HFFc6 (cell line): ENCODE measurements around the gene GRID1. TPM values are rescaled to one million over a fixed set of nuclear protein-coding genes. Genes with fewer than 3 reads are reported as not detected.
"Not testable (repeated sequence)": the region's sequence is repeated elsewhere in the genome, so short reads cannot be mapped to it uniquely, and the experiment has no call there.

Experiments
- DNase-seq: peaks from one replicate; pipeline ENCODE4 v3.0.0-alpha.2; 2018
- H3K27ac Mint-ChIP-seq: 2 replicates; pipeline ENCODE4 v1.8.0; 2020; ENCODE audit warnings: mild to moderate bottlenecking, mixed read lengths
- H3K27me3 Mint-ChIP-seq: 2 replicates; pipeline ENCODE4 v1.8.0; 2021; ENCODE audit warnings: mild to moderate bottlenecking, moderate library complexity, mixed read lengths; ENCODE audit not compliant: insufficient read depth
- H3K36me3 Mint-ChIP-seq: 2 replicates; pipeline ENCODE4 v1.8.0; 2021; ENCODE audit warnings: low read depth, mixed read lengths
- H3K4me1 Mint-ChIP-seq: 2 replicates; pipeline ENCODE4 v1.8.0; 2020; ENCODE audit warnings: low read depth, mixed read lengths
- H3K4me3 Mint-ChIP-seq: 2 replicates; pipeline ENCODE4 v1.8.0; 2020; ENCODE audit warnings: mild to moderate bottlenecking, moderate library complexity, mixed read lengths
- H3K9me3 Mint-ChIP-seq: 2 replicates; pipeline ENCODE4 v1.8.0; 2020; ENCODE audit warnings: mild to moderate bottlenecking, mixed read lengths
- total RNA-seq, 6 experiments: library from RNA; stranded (reverse); fragmentation: NEBNext Ultra II Directional; extraction: Animal tissue kit (Norgen Biotek cat#: 25700); gene quantifications; 2 replicates in 1 of 6; 3 replicates in 5 of 6; pipeline ENCODE4 v1.2.3, GENCODE V29; 2021
- TF ChIP-seq, protein P1 (sequence below): fragments of 200-600 bp; sonication (generic); IDR thresholded peaks from 2 replicates; pipeline ENCODE4 v1.5.0; 2021; ENCODE audit warnings: antibody characterized with exemption, mild to moderate bottlenecking

Gene GRID1
- total RNA-seq, 6 experiments from 2014 or later = not detected

DNA sequence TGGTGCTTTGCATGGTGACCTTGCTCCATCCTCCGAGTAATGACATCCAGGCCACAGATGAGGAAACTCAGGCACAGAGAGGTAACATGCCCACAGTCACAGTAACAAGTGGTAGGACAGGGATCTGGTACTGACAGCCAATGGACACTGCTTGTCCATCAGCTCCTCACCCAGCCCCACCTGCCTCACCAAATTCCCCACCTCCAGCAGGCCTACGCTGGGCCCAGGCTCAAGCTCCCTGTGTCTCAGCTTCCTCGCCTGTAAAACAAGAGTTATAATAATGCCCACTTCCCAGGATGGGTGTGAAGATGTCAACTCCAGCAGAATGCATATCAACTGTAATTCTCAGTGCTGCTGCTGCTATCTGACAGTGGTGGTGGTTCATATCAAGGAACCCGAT is 123.8 kb downstream of the GRID1 start:
- no peak overlapping the region for H3K4me3 Mint-ChIP-seq
- peaks cover 29% of the 10 kb centered on the region for H3K9me3 Mint-ChIP-seq
- TF ChIP-seq, protein P1, sequence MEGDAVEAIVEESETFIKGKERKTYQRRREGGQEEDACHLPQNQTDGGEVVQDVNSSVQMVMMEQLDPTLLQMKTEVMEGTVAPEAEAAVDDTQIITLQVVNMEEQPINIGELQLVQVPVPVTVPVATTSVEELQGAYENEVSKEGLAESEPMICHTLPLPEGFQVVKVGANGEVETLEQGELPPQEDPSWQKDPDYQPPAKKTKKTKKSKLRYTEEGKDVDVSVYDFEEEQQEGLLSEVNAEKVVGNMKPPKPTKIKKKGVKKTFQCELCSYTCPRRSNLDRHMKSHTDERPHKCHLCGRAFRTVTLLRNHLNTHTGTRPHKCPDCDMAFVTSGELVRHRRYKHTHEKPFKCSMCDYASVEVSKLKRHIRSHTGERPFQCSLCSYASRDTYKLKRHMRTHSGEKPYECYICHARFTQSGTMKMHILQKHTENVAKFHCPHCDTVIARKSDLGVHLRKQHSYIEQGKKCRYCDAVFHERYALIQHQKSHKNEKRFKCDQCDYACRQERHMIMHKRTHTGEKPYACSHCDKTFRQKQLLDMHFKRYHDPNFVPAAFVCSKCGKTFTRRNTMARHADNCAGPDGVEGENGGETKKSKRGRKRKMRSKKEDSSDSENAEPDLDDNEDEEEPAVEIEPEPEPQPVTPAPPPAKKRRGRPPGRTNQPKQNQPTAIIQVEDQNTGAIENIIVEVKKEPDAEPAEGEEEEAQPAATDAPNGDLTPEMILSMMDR = no peak
- no peaks in the 10 kb centered on the region for H3K36me3 Mint-ChIP-seq
- DNase-seq = no peak
- H3K4me1 Mint-ChIP-seq = no peaks in the 10 kb centered on the region
- H3K27me3 Mint-ChIP-seq = no peaks in the 10 kb centered on the region; the same call in 1 of the 2 replicates
- H3K27ac Mint-ChIP-seq = no peak overlapping the region

DNA sequence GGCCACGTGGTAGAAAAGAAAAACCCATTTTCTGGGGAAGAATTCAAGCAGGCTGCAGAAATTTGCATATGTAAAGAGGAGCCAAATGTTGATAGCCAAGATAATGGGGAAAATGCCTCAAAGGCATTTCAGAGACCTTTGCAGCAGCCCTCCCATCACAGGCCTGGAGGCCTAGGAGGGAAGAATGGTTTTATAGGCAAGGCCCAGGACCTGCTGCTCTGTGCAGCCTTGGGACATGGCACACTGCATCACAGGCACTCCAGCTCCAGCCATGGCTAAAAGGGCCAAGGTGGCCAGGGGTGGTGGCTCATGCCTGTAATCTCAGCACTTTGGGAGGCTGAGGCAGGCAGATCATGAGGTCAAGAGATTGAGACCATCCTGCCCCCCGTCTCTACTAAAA is 128.5 kb downstream of the GRID1 start:
- H3K9me3 Mint-ChIP-seq = peaks cover 25% of the 10 kb centered on the region
- not testable (repeated sequence) for H3K36me3 Mint-ChIP-seq, H3K4me3 Mint-ChIP-seq, DNase-seq, H3K27me3 Mint-ChIP-seq, H3K27ac Mint-ChIP-seq, H3K4me1 Mint-ChIP-seq

DNA sequence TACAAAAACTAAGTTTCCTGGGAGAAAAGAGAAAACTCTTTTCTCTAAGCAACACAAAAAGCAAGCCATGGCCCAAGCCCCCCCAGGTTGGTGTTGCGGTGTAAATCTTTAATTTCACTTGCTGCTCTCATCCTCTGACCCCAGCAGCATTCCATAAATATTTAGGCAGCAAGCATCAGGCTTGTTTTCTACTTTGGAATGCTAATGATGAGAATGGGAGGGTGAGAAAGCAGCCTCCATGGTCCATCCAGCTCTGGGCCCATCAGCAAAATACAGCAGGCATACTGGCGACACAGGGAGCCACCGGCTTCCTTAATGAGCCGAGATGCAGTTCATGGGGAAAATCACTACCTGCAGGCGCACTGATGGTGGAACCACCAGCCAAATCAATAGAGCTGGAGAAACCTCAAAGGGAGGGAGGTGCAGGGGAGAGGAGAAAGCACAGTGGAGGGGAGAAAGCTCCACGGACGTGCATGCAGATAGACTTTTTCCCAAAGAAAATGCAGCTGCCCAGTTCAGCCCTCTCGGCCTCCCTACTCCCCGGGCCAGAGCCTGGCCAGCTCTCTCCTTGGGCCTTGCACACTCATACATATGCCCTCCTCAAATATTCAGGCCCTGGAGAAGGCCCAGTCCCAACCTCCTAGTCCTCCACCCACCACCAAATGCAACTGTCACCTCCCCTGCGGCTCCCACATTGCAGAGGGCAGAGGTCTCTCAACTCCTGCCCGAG is 131.9 kb downstream of the GRID1 start:
- H3K36me3 Mint-ChIP-seq = no peaks in the 10 kb centered on the region
- H3K27ac Mint-ChIP-seq = no peak overlapping the region
- DNase-seq = no peak
- no peaks in the 10 kb centered on the region for H3K4me1 Mint-ChIP-seq
- no peak overlapping the region for H3K4me3 Mint-ChIP-seq
- H3K9me3 Mint-ChIP-seq = peaks cover 16% of the 10 kb centered on the region
- H3K27me3 Mint-ChIP-seq = no peaks in the 10 kb centered on the region; the same call in 1 of the 2 replicates
- TF ChIP-seq, protein P1 = no peak

DNA sequence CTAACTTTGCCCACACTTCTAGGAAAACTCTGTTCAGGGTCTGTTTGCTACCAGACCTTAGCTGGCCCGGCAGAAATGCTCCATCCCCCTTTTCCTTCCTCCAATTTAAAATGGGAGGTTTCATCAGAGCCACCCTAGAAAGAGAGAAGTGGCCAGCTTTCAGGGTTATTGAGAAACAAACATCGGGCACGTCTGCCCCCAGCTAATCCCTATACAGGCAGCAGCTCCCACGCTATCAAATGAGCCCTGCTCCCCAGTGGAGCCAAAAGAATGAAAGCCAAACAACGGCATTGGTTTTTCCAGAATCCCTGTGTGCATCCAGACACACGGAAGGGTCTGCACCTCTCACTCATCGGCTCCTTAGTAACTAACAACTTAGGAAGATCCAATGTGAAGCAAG is 132.5 kb downstream of the GRID1 start:
- no peaks in the 10 kb centered on the region for H3K36me3 Mint-ChIP-seq
- no peaks in the 10 kb centered on the region for H3K27me3 Mint-ChIP-seq
- H3K4me1 Mint-ChIP-seq = no peaks in the 10 kb centered on the region
- H3K27ac Mint-ChIP-seq = no peak overlapping the region
- H3K9me3 Mint-ChIP-seq = peaks cover 10% of the 10 kb centered on the region
- TF ChIP-seq, protein P1 = no peak
- no peak for DNase-seq
- H3K4me3 Mint-ChIP-seq = no peak overlapping the region

DNA sequence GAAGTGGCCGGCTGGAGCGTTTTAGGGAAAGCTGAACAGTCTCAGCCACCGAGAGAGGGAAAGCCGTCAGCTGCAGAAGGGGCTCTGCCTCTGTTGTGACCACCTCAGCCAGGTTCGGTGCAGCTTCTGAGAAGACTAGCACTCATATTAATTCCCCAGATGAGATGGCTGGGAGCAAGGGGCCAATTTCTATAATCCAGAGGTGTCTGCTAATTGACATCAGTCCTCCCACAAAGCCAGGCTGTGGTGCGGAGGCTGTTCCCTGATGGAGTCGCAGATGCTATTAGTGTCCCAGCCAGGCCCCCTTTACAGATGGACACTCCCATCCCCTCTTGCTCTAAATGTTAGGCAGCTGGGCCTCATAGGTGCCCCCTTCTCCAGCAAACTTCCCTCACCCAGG is 133.5 kb downstream of the GRID1 start:
- Mint-ChIP-seq H3K36me3 (no peaks in the 10 kb centered on the region), H3K4me3 (no peak overlapping the region), H3K4me1 (no peaks in the 10 kb centered on the region), H3K9me3 (peaks cover 9% of the 10 kb centered on the region), H3K27me3 (no peaks in the 10 kb centered on the region), H3K27ac (no peak overlapping the region)
- DNase-seq = no peak
- TF ChIP-seq, protein P1 = no peak

DNA sequence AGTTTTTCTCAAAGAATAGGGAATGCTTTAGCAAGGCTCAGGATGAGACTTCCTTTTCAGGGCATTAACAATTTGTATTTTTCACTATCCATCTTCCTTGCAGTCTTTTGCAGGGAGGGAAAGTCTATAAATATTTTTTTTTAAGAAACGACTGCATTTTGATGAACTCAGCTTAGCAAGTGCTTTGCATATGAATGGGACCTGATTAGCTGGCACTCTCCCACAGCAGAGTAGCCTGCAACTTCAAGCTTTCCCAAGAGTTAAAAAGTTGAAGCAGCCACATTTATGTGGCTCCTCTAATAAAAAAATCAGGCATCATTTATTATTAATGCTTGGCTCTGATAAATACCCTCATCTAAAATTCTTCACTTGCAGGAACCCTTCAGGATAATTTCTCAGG is 134.0 kb downstream of the GRID1 start:
- no peaks in the 10 kb centered on the region for H3K4me1 Mint-ChIP-seq
- no peak for DNase-seq
- no peaks in the 10 kb centered on the region for H3K36me3 Mint-ChIP-seq
- no peaks in the 10 kb centered on the region; the same call in 1 of the 2 replicates for H3K27me3 Mint-ChIP-seq
- H3K27ac Mint-ChIP-seq = no peak overlapping the region
- peaks cover 5% of the 10 kb centered on the region for H3K9me3 Mint-ChIP-seq
- TF ChIP-seq, protein P1 = no peak
- no peak overlapping the region for H3K4me3 Mint-ChIP-seq
